ENCODE measurements around the gene NUDC.
"Not testable (repeated sequence)": the region's sequence is repeated elsewhere in the genome, so short reads cannot be mapped to it uniquely, and the experiment has no call there.

Gene NUDC

DNA sequence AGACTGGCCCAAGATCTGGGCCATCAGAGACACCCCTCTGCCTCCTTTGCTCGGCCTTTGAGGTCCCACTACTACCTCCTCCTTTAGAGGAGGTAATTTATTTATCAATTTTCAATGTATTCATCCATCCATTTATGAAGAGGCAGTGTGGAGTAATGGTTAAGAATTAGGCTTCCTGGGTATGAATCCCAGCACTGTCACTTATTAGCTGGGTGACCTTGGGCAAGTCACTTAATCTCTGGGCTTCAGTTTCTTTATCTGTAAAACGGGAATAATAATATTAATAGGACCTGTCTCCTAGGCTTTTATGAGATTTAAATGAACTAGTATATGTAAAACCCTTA lies 9.4 kb upstream of the NUDC start:
- no peak for DNase-seq

DNA sequence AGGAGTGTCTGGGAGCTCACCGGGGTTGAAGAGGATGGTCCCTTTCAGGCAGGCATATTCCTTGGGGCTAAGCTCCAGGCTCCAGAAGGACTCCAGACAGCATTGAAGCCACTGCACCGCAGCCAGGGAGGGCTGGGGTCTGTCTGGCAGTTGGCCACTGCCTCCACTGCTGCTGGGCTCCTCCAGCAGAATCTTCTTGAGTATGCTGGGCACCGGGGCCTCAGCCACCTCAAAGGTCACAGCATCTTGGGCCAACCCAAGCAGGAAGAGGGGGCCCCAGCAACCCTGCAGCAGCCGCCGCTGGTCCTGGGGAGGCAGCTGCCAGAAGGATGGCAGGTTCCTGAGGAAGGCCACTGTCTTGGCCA lies 8.2 kb upstream of the NUDC start:
- no peak for DNase-seq

GRCh38 chr1:26913754-26914619 lies 7.6 kb upstream of the NUDC start, which contains the start of gene NR0B2:
NR0B2 (minus strand) TSS chr1:26913975; CDS start chr1:26913940, 35 bp downstream.
- DNase-seq = peak; percentile 47

DNA sequence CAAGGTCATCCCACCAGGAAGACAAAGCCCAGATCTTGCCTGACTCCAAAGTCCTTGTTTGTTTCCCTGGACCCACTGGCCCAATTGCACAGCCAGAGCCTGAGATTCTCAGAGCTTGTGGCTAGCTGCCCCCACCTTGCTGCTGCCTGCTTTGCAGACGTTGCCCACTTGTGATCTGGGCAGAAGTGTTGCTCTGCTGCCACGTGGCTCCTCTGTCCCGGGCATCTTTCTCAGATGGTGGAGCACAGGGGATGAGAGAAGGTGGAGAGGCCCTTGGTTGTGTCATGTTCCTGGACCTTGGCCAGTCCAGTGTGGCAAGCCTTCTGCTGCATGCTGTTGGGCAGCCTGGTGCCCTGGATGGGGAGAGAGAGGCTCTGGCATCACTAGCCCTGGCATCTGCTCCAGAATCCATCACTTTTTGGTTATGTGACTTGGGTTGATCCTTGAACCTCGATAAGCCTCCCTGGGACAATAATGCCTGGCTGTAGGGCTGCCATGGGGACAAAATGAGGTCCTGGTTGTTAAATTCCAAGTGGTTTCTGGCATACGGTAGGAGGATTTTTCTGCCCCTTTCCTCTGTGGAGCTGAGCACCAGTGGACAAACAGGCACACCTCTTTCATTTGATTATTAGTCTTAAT lies 6.2 kb upstream of the NUDC start:
- no peak for DNase-seq

DNA sequence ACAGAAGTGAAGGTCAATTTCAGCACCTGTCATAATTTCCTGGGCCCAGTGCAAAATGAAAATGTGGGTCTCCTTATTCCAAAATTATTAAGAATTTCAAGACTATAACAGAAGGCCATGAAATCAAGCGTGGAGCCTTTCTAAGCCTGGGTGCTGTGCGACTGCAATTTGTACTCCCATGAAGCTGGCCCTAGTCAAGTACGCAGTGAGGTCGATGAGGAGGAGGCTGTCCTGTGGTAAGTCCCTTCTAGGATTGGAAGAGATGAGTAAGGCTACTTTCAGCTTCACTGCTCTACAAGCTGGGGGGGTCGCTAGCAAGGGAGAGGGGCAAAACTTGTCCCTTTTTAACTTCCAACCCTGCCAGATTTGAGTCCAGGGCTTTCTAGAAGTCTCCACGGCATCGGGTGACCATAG lies 410 bp upstream of the NUDC start:
- no peak for DNase-seq

DNA sequence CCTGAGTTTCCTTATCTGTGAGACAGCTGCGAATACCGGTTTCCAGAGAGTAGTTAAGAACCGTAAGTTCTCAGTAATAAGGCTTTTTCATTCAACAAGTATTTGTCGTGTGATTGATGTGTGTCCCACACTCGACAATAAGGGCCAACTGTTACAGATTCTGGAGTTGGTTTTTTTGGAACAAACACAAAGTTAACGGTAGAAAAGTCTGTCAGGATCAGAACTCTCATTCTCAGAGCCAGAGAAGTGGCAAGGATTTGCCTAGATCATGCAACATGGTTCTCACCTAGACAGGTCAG lies 837 bp downstream of the NUDC start:
- DNase-seq = no peak

- DNase-seq = no peak
Measured at GRCh38 chr1:26922901-26923300, 1.4 kb downstream of the NUDC start.

GRCh38 chr1:26923711-26924110 lies 2.2 kb downstream of the NUDC start:
- no peak for DNase-seq

DNA sequence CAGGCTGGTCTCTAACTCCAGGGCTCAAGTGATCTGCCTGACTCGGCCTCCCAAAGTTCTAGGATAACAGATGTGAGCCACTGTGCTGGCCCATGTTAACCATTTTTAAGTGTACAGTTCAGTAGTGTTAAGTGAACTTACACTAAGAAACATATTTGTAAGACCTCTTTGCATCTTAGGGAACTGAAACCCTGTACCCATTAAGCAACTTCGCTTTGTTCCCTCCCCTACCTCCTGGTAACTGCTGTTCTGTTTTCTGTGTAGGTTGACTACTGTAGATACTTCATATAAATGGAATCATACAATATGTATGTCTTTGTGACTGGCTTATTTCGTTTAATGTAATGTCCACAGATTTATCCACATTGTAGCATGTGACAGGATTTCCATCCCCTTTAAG lies 11.0 kb downstream of the NUDC start:
- DNase-seq = no peak

- no peak for DNase-seq
Measured at GRCh38 chr1:26936823-26937222, 15.3 kb downstream of the NUDC start.

DNA sequence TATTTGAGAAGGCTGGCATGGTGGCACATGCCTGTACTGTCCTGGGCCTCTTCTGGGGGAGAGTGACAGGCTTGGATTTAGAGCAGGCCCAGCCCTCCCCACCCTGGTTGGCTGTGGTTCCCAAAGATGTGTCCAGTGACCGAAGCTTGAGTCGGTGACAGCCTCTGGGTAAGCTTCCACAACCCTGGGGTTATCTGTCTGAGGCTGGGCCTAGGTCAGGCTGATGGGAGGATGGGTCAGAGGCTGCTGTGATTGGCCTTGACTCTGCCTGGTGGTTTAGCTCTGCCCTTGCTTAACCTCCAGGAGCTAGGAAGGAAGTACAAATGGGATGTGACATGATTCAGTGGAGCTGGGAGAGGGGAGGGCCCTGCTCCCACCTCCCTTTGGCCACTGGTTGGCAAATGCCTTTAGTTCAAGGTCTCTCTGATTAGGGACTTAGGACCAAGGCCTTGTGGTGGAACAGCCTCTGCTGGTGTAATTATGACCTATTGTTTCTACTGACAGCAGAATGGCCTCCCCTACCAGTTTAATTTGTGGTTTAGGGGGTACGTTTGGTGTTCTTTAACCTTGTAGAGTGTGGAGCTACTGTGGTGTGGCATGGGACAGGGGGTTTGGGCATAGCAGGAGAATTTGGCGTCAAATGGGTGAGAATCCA lies 16.6 kb downstream of the NUDC start:
- no peak for DNase-seq

DNA sequence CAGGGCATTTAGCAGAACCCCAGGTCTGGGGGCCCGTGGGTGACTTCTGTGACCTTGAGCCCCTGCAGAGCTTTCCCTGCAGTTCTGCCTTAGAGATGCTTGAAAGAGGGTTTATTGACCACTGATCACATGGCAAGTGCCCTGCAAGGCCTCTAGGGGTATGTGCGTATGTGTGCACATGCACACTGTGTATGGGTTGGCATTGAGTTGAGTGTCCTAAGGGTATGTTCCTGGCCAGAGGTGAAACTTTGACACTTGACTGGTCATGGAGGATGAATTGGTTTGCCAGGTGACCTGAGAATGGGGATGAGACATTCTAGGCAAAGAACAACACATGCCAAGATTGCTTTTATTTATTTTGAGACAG lies 17.1 kb downstream of the NUDC start:
- DNase-seq = no peak

DNA sequence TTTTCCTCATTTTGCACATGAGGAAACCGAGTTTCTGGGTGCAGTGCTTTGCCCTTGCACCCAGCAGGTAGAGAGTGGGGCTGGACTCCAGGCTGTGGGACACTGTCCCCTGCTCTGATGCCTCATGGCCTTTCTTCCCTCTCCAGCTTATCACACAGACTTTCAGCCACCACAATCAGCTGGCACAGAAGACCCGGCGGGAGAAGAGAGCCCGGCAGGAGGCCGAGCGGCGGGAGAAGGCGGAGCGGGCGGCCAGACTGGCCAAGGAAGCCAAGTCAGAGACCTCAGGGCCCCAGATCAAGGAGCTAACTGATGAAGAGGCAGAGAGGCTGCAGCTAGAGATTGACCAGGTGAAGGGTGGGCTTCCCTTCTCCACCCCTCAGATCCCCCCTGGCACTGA lies 19.8 kb downstream of the NUDC start:
- DNase-seq = no peak

GRCh38 chr1:26942656-26943055 lies 21.1 kb downstream of the NUDC start:
- DNase-seq = no peak

- no peak for DNase-seq
Measured at GRCh38 chr1:26945138-26945537, 23.6 kb downstream of the NUDC start.

DNA sequence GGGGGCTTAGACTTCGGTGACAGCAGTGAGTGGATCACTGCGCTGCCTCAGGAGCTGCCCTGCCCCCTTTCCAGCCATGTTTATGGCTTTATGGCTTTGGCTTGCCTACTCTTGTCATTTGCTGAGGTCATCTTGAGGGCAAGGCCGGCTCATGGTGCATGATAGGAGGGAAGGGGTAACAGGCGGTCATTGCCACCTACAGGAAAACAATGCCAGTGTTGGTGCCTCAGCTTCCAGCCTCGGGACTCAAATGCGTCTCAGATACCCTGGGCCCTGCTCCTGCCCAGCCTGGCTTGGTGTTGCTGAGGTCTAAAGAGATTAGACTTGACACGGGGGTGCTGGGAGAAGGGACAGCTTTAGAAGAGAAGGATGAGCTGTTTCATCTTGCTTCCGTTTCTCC lies 24.2 kb downstream of the NUDC start:
- no peak for DNase-seq

DNA sequence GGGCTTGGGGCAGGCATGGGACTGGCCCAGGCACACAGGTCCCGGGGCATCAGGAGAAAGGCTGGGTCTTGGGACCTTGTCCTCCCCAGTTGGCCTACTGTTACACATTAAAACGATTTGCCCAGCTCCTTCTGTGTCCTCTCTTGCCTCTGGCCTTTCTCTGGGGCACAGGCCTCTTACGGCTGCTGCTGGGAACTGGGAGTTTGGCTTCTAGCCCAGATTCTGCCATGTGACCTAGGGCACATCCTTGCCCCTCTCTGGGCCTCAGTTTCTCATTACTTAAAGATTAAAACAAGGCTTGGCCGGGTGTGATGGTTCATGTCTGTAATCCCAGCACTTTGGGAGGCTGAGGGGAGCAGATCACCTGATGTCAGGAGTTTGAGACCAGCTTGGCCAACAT lies 24.7 kb downstream of the NUDC start:
- DNase-seq = no peak

GRCh38 chr1:26948725-26949057 lies 27.1 kb downstream of the NUDC start:
- DNase-seq = not testable (repeated sequence)

DNA sequence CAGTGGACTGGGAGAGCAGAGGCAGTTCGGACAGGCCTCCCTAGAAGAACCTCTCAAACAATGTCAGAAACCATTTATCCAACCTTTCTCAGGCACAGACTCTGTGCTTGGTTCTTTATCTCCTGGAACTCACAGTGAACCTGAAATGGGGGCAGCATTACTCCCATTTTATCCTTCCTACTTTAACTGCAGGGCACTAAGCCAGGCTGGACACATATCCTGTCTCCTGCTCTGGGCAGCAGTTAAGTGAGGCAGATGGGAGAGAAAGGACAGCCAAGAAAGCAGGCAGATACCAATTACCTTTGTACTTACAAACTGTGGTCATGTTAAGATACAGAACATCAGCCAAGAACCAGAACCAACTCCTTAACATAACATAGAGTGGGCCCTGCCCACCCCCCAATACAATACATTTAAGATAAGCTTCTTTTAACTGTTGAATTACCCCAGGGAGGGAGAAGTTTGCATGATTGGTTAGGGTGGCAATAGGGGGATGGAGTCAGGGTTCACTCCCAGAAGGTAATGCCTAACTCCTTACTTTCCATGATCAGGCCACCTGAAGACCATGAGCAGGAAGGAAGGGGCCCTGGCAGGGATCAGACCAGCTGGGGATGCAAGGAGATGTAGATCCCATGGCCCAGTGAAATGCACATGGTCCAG lies 27.9 kb downstream of the NUDC start:
- no peak for DNase-seq

- no peak for DNase-seq
Measured at GRCh38 chr1:26949926-26950319, 28.4 kb downstream of the NUDC start.

DNA sequence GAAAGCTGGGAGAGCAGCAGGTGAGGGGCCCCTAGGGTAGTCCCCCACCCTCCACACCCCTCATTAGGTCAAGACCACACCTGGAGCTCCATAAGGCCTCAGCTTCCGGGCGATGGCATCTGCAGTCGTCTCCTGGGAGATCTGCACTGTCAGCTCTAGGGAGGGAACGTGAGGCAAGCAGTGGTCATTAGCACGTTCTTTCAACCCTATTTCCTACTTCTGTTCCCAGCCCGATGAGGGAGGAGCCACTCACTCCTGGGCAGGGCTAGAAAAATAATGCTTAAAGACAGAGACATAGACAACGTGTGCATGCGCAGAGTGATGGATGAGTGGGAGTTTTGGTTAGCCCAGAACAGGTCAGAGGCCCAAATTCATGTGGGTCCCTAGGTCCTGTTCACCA lies 29.1 kb downstream of the NUDC start:
- no peak for DNase-seq

- DNase-seq = no peak
Measured at GRCh38 chr1:26951216-26951615, 29.7 kb downstream of the NUDC start.

DNA sequence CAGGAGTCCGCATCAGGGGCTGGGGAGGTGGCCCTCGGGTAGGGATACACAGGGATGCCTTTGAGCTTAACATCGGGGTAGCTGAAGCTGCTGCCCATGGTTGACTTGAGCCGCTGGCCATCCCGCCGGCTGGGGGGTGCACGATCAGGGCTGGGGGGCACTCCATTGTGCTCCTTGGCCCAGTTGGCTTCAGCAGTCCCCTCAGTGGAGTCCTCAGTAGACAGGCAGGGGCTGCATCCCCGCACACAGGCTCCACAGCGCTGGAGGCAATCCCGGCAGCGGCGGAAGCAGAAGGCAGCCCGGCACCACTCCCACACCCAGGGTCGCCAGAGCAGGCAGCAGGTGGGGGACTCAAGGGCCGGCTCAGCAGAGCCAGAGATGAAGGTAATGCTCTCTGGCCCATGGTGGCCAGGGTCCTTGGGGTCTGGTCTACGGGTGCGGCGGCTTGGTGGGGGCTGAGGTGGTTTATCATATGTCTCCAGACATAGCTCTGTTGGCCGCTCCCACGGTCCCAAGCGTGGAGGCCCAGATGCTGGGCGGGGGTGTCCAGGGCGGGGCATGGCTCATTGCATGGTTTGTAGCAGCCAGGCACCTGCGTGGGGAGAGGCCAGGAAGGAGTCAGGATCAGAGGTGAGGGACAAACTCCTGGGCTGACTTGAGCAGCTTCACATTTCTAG lies 30.4 kb downstream of the NUDC start:
- no peak for DNase-seq

DNA sequence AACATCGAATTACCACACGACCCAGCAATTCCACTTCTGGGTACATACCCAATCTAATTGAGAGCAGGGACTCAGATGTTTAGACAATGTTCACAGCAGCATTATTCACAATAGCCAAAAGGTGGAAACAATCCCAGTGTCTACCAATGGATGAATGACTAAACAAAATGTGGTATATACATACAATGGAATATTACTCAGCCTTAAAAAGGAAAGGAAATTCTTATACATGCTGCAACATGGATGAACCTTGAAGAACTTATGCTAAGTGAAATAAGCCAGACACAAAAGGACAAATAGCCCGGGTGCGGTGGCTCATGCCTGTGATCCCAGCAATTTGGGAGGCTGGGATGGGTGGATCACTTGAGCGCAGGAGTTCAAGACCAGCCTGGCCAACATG lies 31.8 kb downstream of the NUDC start:
- DNase-seq = no peak

All from NCI-H2171 (cell line).